Measurements from ENCODE around the gene EGFL7.

EGFL7 gene

GRCh38 chr9:136644593-136645351, 17.9 kb upstream of the EGFL7 start:
- no peak for DNase-seq (ENCODE audit: low read depth)

GRCh38 chr9:136645352-136645902, 17.3 kb upstream of the EGFL7 start:
- DNase-seq (ENCODE audit: low read depth), result no peak

DNA sequence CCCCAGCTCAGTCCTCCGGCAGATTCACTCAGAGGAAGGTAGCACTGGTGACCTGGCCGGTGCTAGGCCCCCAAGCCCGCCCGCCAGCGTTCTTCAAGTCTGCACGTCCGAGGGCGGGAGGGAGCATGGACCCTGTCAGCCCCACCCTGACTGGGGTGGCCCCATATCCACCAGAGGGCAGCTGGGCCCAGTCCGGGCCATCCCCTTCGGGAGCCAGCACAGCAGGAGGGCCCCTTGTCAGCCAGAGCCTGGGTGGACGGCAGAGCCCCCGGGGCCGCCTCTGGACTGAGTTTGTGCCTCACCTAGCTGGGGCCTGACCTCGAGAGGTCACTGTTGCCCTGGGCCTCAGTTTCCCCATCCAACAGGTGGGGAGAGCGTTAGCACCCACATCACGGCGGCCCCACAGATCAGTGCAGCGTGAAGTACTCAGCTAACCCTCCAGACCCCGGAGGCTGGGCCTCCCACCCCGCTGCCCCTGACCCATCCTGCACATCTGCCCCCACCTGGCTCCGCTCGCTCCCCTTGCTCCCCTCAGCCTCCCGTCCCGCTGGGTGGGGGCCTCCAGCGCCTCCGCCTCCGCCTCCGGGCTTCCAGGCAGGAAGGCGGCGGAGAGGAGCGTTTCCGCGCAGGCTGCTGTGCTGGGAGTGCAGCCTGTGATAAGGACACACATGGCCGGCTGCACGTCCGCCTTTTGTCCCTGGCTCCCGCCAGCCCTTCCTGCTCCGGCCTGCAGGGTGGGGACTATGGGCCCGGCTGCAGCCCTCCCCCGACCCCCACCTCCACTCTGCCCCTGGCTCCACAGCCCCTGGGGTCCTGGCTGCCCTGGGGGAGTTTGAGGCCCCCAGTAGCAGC, 16.6 kb upstream of the EGFL7 start:
- no peak for DNase-seq (ENCODE audit: low read depth)

DNA sequence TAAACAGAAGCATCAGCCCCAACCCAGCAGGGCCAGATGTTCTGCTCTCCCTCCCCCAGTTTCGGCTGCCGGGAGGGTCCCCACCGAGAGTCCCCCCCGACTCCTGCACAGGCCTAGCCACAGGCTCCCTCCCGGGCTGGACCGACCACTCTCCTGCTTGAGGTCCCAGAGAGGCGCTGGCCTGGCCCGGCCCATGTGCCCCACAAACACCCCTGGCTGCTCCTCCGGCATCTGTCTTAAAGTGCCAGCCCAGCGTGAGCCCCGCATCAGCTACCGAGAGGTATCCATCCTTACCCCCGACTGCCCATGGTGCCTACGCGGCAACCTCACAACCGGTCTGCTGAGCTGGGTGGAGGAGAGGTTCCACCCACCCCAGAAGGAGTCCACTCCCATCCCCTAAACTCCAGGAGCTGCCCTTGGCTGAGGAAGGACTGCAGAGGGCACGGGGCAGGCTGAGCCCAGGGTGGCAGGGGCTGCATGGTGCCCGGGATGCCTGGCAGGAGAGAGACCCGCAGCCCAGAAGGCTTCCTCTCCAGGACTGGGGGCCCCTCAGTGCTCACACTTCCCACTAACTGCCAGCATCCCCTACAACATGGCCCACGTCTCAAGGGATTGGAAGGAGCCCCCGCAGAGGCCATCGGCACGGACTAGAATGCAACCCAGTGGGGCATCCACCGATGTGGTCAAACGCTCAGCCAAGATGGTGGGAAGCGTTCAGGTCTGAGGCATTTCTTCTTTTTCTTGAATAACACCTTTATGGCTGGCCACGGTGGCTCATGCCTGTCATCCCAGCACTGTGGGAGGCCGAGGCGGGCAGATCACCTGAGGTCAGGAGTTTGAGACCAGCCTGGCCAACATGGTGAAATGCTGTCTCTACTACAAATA, 15.6 kb upstream of the EGFL7 start:
- no peak for DNase-seq (ENCODE audit: low read depth)

GRCh38 chr9:136648751-136649150, 14.0 kb upstream of the EGFL7 start:
- no peak for DNase-seq (ENCODE audit: low read depth)

GRCh38 chr9:136650021-136650420, 12.7 kb upstream of the EGFL7 start:
- DNase-seq (ENCODE audit: low read depth), result no peak

GRCh38 chr9:136650648-136651047, 12.1 kb upstream of the EGFL7 start:
- DNase-seq (ENCODE audit: low read depth), result no peak

DNA sequence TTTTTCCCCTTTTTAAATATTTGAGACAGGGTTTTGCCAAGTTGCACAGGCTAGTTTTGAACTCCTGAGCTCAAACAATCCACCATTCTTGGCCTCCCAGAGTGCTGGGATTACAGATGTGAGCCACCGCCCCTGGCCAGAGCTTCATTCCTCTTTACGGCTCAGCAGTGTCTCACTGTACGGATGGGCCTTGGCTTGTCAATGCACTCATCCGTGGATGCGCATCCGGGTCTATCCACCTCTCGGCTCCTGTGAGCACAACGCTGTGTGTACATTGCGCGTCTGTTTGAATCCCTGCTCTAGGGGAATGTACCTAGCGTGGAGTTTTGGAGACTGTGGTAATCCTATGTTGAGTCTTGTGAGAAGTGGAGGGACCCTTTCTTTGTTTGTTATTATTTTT, 10.9 kb upstream of the EGFL7 start:
- no peak for DNase-seq (ENCODE audit: low read depth)

- no peak for DNase-seq (ENCODE audit: low read depth)
Observed at GRCh38 chr9:136653323-136654079, 9.2 kb upstream of the EGFL7 start.

DNA sequence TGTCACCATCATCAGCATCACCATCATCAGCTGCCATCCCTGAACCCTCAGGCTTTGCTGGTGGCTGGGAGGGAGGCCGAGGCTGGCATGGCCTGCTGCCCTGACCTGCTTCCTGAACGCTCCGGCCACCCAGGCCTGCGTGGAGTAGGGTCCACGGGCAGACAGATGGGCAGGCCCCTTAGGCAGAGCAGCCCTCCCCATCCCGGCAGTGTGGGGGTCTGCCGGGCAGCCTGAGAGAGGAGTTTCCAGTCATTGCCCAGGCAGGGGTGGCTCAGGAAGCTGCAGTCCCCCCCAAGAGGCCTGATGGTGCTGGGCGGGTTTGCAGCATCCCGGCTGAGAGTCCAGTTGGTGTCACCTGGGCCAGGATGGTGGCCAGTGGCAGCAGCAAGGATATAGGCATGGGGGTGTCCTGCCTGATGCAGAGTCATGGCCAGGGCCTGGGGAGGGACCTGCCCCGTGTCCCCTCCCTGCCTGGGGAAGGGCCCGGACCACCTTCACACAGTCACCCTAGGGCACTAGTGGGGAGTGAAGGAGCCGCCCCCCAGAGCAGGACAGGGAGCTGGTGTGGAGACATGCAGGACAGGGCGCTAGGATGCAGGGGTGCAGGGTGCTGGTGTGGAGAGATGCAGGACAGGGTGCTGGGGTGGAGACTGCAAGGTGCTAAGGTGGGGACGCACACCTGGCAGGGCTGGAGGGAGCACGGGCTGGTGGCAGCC, 7.7 kb upstream of the EGFL7 start:
- DNase-seq (ENCODE audit: low read depth), result no peak

GRCh38 chr9:136655536-136656182, 7.1 kb upstream of the EGFL7 start:
- no peak for DNase-seq (ENCODE audit: low read depth)

DNA sequence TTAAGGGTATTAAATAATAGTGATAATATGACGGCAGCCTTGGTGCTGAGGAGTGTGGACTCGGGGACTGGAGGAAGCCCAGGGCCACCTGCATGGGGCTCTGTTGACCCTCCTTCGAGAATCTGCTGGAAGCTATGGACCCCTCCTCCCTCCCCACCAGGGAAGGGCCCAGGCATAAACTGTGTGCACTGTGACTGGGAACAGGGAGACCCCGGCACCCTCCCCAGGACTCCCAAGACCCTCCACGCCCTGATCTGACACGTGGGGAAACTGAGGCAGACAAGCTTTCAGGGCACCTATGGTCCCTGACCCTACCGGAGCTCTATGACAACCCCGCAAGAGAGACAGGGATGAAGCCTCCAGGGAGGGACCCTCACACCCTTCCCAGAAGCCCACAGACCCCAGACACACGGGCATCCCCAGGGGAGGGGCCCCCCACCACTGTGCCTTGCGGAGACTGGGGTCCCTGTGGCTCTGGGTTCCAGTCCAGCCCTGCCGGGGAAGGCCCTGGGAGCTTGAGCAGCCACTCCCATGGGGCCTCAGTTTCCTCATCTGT, 6.5 kb upstream of the EGFL7 start:
- DNase-seq (ENCODE audit: low read depth), result no peak

DNA sequence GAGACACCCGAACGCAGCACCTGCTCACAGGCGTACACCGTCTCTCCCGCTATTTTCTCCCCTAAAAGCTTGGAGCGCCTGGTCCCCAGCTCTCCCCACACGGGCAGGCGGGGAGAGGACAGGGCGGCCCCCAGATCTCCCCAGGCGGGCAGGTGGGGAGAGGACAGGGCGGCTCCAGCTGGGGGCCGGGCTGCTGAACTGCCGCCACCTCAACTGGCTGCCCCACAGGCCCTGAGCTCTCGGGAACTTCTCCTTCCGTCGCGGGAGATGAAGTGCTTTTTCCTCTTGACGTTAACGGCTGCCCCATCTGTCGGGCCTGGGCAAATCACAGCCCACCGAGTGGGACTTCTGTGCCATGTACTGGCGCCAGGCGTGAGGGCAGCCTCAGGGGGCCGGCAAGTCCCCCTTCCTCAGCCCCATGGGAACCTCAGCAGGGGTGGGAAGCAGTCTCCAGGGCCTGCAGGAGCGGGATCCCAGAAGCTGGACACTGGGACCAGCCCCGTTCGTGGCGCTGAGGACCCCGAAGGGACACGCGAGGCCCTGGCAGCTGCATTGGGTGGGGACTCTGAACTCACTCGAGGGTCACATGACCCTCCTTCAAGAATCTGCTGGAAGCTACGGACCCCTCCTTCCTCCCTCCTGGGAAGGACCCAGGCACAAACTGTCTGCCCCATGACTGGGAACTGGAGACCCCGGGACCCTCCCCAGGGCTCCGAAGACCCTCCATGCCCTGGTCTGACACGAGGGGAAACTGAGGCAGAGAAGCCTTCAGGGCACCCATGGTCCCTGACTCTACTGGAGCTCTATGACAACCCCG, 5.7 kb upstream of the EGFL7 start:
- no peak for DNase-seq (ENCODE audit: low read depth)

- no peak for DNase-seq (ENCODE audit: low read depth)
Observed at GRCh38 chr9:136657974-136658848, 4.5 kb upstream of the EGFL7 start.

DNA sequence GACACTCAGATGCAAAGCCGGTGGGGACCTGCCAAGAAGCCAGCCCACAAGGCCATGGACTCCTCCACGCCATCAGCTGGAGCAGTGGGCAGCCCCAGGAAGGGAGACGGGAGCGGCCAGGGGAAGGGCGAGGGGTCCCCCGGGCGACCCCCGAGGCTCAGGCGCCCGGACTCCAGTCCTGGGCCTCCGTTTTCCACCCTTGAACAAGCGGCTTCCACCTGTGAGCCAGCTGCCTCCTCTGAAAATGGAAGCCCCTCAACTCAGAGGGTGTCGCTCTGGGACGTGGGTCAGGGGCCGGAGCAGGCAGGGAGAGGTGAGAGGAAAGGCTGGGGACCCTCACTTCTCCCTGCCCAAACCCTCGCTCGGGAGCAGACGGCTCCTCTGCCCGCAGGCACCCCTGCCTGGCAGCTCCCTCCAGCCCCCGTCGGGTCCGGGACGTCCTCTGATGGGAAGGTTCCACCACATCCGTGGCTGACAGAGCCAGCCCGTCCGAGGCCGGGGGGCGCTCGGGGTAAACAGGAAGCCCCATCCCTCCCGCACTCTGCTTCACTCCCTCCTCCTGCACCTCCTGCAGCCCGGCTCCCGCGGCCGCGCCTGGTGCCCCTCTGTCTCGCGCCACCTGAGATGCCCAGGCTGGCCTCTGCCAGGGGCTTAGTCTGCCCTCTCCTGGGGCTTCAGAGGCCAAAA, 3.7 kb upstream of the EGFL7 start:
- no peak for DNase-seq (ENCODE audit: low read depth)

DNA sequence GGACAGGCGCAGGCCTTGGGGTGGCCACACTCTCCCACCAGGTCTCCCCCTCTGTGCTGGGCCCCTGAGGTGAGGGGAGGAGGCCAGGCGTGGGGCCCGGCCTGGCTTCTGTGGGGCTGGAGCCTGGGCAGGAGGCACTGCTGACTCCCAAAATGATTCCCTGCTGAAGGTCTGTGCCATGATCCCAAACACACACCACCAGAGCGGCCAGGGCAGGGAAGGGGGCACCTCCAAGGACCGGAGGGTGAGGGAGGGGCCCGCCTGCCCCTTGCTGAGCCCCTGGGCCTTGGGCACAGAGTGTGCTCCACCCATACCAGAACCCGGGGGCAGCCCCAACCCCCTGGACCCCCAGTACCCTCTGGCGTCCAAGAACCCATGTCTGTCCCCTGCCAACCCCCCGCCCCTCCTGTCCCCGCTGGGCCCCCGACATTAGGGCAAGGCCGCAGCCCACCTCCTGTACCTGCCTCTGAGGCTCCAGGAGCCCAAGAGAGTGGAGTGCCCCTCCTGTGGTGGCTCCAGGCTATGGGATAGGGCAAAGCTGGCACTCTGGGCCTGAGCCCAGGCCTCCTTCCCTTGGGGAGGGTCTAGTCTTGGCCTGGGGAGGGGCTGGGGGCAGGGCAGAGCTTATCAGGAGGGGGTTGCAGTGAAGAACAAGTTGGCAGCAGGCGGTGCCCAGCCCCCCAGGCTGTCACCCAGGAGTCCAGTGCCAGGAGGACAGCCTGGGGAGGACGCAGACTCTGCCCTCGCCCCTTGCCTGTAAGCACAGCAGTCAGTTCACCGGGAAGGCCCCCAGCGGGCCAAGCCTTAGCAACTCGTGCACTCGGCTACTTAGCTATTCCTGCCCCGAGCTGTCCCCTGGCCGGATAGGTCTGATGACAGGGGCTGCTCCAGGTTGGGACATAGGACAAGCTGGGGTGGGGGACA, 2.6 kb upstream of the EGFL7 start:
- no peak for DNase-seq (ENCODE audit: low read depth)
